HG03439 (cell line): ENCODE data around the gene TMEM203.

Experiments
- ATAC-seq: cut with Tn5 transposase; IDR thresholded peaks from one replicate; pipeline ENCODE4 v1.9.1; 2021; ENCODE audit warnings: mild to moderate bottlenecking, moderate library complexity; ENCODE audit not compliant: unreplicated experiment

TMEM203 gene

GRCh38 chr9:137198051-137198901 is 7.2 kb downstream of the TMEM203 start:
- ATAC-seq = no peak

GRCh38 chr9:137195525-137196220 is 9.8 kb downstream of the TMEM203 start:
- no peak for ATAC-seq

- ATAC-seq = no peak
Observed at GRCh38 chr9:137194909-137195308, 10.5 kb downstream of the TMEM203 start.

GRCh38 chr9:137194388-137194787 is 11.1 kb downstream of the TMEM203 start:
- ATAC-seq = no peak

GRCh38 chr9:137193771-137194170 is 11.7 kb downstream of the TMEM203 start:
- no peak for ATAC-seq

- no peak for ATAC-seq
Observed at GRCh38 chr9:137192859-137193258, 12.6 kb downstream of the TMEM203 start.

- no peak for ATAC-seq
Observed at GRCh38 chr9:137192448-137192780, 13.0 kb downstream of the TMEM203 start.

GRCh38 chr9:137191691-137192447 is 13.6 kb downstream of the TMEM203 start:
- ATAC-seq = no peak

GRCh38 chr9:137191245-137191644 is 14.2 kb downstream of the TMEM203 start:
- no peak for ATAC-seq

- ATAC-seq = no peak
Observed at GRCh38 chr9:137190315-137190856, 15.1 kb downstream of the TMEM203 start.

DNA sequence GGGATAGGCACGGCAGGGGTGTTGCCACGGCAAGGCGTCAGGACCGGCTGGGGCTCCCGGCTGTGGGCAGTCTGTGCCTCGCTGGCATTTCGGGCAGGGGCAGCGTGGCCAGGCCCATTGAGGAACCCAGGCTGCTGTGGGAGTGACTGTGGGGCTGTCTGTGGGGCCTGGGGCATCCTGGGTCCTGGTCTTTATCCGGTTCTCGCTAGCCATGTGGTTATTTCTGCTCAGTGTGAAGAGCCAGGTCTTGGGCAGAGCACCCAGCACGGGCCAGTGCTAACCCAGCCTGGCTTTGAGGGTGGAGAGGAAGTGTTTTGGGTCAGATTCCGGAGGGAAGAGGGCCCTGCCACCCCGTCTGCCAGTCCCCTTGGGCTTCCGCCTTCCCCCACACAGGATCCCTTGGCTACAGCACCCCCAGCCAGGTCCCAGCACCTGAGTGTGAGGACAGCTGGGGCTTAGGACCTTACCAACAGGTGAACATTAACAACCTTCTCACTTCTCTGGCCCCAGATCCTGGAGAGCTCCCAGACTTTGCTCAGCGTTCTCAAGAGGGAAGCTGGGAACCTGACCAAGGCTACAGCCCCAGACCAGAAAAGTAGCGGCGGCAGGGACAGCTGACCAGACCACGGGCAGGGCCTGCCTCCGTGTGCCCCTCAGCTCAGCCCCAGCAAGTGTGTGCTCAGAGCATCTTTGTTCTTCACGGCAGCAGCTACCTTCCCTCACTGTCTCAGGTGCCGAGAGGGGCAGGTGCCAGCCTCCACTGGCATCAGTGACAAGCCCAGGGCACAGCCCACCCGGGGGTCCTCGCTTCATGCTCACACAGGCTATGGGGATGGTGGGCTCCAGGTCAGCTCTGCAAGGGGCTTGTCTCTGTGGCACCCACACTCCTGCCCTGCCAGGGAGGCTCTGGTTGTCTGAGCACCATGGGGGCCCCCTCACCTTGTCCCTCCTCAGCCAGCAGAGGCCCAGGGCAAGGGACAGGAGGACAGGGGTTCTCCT is 15.9 kb downstream of the TMEM203 start:
- no peak for ATAC-seq

DNA sequence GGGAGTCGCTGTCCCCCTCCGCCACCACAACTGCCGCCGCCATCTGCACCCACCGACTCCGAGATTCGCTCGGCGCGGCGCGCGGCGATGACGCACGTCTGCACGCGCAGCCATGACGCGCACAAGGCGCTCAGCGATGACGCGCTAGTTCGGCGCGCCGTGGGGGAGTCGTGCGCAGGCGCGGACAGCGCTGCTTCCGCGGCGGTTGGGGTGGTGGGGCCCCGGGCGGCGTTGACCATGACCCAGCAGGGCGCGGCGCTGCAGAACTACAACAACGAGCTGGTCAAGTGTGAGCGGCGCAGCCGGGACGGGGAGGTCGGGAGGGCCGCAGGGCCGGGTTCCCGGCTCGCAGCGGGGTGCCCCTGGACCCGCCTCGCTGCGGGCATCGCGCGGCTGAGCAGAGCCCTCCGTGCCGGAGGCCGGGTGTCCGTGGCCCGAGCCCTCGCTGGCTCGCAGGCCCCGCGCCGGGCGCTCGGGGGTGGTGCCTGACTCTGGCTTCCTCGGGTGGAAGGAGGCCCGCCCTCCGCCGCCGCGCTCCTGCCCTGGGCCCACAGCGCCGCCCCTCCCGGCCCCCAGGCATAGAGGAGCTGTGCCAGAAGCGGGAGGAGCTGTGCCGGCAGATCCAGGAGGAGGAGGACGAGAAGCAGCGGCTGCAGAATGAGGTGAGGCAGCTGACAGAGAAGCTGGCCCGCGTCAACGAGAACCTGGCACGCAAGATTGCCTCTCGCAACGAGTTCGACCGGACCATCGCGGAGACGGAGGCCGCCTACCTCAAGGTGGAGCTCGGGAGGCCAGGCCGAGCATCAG is 16.8 kb downstream of the TMEM203 start, which contains the start of the genes ANAPC2 and SSNA1:
Gene ANAPC2, minus strand, starts transcription at position 71 of the 807 bp plus-strand sequence. Its CDS starts 28 bp downstream, at position 43.
Gene SSNA1, plus strand, starts transcription at position 187 of the 807 bp plus-strand sequence. Its CDS starts 51 bp downstream, at position 238.
- ATAC-seq = peak; percentile 75

DNA sequence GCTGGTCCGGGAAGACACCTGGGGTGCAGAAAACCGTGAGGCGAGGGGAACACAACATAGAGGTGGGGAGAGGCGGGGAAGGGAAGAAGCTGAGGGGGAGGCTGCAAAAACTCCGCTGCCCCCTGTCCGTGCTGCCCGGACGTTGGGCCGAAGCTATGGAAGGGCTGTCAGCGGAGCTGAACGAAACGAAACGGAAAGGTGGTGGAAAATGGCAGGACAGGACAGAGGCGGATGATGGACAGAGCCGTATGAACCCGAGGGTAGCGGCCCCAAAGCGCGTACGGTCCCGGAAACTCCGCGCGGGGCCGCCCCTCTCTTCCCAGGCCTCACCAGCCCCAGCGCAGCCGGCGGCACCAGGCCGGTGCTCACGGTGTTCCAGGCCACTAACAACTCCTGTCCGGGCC is 17.4 kb downstream of the TMEM203 start:
- ATAC-seq = no peak

DNA sequence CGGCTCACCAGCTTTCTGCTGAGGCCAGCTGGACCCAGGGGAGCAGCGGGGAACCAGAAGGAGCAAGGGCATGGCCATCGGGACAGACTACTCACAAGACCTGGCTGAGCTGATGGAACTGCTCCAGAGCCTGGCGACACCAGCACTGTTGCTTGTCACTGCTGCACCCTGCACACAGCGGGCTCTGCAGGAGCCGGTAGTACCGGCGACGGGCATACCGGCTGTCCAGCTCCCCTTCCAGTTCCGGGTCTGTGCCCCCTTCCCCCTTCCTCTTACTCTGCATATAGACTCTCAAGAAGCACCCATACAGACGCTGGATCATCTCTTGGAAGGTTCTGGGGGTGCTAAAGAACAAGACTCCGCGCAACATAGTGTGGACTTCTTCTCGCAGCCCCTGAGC is 18.1 kb downstream of the TMEM203 start:
- ATAC-seq = no peak

DNA sequence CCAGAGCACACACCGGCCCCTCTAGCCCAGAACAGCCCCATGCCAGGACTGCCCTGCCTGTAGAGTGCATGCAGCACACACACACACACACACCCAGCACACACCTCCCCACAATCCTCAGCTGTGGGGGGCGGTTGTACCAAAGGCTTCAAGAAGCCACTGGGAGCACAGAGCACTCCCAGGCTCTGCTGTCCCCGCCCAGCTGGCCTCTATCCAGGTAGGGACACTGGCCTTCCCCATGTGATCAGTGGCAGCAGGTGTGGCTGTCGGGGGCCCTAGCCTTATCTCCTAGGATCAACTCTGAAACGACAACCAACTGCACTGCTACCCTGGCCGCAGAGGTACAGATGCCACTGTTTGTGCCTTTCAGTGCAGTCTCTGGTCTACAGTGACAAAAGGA is 19.1 kb downstream of the TMEM203 start:
- no peak for ATAC-seq

GRCh38 chr9:137185921-137186320 is 19.5 kb downstream of the TMEM203 start:
- no peak for ATAC-seq

GRCh38 chr9:137184881-137185660 is 20.4 kb downstream of the TMEM203 start:
- ATAC-seq = no peak

GRCh38 chr9:137183980-137184595 is 21.4 kb downstream of the TMEM203 start:
- ATAC-seq = no peak
